ENCODE measurements around the gene ERMARD.

DNA sequence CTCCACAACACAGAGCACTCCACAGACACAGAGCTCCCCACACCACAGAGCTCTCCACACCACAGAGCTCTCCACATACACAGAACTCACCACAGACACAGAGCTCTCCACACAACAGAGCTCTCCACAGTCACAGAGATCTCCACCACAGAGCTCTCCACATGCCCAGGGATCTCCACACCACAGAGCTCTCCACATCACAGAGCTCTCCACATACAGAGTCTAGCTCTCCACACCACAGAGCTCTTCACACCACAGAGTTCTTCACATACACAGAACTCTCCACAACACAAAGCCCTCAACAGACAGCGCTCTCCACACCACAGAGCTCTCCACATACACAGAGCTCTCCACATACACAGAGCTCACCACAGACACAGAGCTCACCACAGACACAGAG lies 55.3 kb downstream of the ERMARD start:
- TF ChIP-seq POLR2A (IDR thresholded peaks at IDR 0.05): no peak
- TF ChIP-seq, protein P1, sequence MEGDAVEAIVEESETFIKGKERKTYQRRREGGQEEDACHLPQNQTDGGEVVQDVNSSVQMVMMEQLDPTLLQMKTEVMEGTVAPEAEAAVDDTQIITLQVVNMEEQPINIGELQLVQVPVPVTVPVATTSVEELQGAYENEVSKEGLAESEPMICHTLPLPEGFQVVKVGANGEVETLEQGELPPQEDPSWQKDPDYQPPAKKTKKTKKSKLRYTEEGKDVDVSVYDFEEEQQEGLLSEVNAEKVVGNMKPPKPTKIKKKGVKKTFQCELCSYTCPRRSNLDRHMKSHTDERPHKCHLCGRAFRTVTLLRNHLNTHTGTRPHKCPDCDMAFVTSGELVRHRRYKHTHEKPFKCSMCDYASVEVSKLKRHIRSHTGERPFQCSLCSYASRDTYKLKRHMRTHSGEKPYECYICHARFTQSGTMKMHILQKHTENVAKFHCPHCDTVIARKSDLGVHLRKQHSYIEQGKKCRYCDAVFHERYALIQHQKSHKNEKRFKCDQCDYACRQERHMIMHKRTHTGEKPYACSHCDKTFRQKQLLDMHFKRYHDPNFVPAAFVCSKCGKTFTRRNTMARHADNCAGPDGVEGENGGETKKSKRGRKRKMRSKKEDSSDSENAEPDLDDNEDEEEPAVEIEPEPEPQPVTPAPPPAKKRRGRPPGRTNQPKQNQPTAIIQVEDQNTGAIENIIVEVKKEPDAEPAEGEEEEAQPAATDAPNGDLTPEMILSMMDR (IDR thresholded peaks at IDR 0.05): no peak

Data from lower leg skin (tissue), 3 donors.